ENCODE results near the gene POP7.

The POP7 gene

GRCh38 chr7:100726996-100727761 is 21.3 kb downstream of the POP7 start:
- DNase-seq: no peak

- DNase-seq: no peak
Observed at GRCh38 chr7:100728196-100728595, 22.3 kb downstream of the POP7 start.

GRCh38 chr7:100730136-100730800 is 24.3 kb downstream of the POP7 start:
- DNase-seq: no peak

DNA sequence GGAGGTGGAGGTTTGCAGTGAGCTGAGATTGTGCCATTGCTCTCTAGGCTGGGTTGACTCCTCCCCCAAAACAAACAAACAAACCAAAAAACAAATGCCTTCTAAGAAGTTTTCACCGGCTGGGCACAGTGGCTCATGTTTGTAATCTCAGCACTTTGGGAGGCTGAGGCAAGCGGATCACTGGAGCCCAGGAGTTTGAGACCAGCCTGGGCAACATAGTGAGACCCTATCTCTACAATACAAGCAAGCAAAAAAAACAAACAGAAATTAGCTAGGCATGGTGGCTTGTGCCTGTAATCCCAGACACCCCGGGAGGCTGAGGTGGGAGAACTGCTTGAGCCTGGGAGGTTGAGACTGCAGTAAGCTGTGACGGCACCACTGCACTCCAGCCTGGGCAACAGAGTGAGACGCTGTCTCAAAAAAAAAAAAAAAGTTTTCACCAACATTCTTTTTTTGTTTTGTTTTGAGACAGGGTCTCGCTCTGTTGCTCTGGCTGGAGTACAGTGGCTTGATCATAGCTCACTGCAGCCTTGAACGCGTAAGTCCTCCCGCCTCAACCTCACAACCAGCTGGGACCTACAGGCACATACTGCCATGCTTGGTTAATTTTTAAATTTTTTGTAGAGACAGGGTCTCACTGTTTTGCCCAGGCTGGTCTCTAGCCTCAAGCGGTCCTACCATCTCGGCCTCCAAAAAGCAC is 26.2 kb downstream of the POP7 start:
- DNase-seq: no peak

DNA sequence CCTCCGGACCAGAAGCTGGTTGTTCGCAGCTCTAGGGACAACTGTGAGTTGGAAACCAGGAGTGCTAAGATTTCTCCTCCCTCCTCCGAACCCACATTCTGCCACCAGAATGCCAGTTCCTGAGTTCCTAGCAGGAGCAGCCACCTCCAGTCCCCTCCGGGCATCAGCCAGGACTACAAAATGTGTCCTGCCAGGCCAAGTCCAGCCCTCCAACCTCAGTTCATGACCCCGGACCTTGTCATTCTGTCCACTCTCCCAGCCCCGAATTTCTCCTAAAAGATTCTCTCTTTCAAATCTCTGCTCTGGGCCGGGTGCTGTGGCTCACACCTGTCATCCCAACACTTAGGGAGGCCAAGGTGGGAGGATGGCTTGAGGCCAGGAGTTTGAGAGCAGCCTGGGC is 29.8 kb downstream of the POP7 start:
- DNase-seq: no peak

- no peak for DNase-seq
Observed at GRCh38 chr7:100736671-100737070, 30.8 kb downstream of the POP7 start.

GRCh38 chr7:100739934-100740333 is 34.0 kb downstream of the POP7 start:
- DNase-seq: no peak

DNA sequence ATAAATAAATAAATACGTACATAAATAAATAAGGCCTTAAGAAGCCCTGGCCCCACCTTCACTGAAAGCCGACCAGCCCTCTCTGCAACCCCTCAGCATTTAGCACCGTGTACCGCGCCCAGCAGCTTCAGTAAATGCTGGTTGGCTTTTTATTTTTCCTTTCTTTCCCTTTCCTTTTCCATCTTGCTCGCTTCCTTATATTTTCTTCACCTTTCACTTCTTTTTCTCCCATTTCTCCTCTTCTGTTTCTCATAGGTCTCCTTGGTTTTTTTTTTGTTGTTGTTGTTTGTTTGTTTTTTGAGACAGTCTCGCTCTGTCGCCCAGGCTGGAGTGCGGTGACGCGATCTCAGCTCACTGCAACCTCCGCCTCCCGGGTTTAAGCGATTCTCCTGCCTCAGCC is 38.7 kb downstream of the POP7 start:
- DNase-seq: no peak

DNA sequence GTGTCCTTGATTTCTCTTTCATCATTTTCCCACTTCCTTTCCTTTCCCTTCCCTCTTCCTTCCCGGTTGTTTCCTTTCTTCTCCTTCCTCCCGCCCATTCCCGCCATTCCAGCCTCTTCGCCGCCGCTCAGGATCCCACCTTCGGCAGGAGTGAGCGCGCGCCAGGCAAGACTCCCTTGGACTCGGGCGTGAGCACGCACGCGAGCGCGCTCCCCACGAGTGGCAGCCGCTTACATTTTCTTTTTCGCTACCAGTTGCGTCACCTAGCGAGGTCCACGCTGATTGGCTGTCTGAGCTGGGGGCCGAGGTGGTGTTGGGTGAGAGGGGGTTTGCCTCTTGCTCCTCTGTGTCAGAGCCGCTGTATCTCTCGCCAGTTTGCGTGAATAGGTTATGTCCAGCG is 39.3 kb downstream of the POP7 start:
- DNase-seq: peak; percentile 21

GRCh38 chr7:100752994-100753393 is 47.1 kb downstream of the POP7 start:
- DNase-seq: no peak

DNA sequence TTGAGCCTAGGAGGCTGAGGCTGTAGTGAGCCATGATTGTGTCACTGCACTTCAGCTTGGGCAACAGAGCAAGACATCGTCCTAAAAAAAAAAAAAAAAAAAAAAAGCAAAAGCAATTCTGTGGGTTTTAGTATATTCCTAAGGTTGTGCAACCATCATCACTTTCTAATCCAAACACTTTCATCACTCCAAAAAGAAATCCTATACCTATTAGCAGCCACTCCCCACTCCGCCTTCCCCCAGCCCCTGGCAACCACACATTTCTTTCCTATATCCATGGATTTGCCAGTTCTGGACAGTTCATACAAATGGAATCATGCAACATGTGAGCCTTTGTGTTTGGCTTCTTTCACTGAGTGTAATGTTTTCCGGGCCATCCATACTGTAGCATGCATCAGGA is 47.8 kb downstream of the POP7 start:
- DNase-seq: no peak

Measured in activated CD4-positive, alpha-beta T cell treated with anti-CD3 and anti-CD28 coated beads, Interleukin-10, Interleukin-2, amounts not matched to agents 100 ng/mL and 50 ng/mL, durations not matched to agents 16 hours and 8 hours (primary cell).